Tibial nerve (tissue), 4 donors: ENCODE measurements around the gene SIRT6. TPM values are rescaled to one million over a fixed set of nuclear protein-coding genes. Genes with fewer than 3 reads are reported as not detected.

Experiments
- DNase-seq, 2 donors: peaks; one replicate each; pipeline ENCODE4 v3.0.0-alpha.2; 2019; ENCODE audit warnings: low spot score in 2 of 2
- H3K27ac ChIP-seq, 4 donors: fragments of 200-600 bp; sonication (generic) in 3 of 4; one replicate each; pipeline ENCODE4 v1.5.1; 2017 to 2019; ENCODE audit warnings: mild to moderate bottlenecking in 1 of 4
- H3K27me3 ChIP-seq, 2 donors: fragments of 200-600 bp; sonication (generic) in 1 of 2; one replicate each; pipeline versions ENCODE4 v1.5.1 to v1.6.0; 2017 to 2019
- H3K36me3 ChIP-seq, 3 donors: fragments of 200-600 bp; sonication (generic); one replicate each; pipeline ENCODE4 v1.5.1; 2018 to 2019
- H3K4me1 ChIP-seq, 4 donors: fragments of 200-600 bp; sonication (generic) in 3 of 4; one replicate each; pipeline ENCODE4 v1.5.1; 2017 to 2019
- H3K4me3 ChIP-seq, 4 donors: fragments of 200-600 bp; sonication (generic) in 3 of 4; one replicate each; pipeline ENCODE4 v1.5.1; 2017 to 2019; ENCODE audit warnings: mild to moderate bottlenecking in 1 of 4, moderate library complexity in 1 of 4
- H3K9me3 ChIP-seq, 4 donors: fragments of 200-600 bp; sonication (generic) in 3 of 4; one replicate each; pipeline ENCODE4 v1.5.1; 2017 to 2019
- EP300 ChIP-seq, 2 donors: sonication (generic); formaldehyde crosslinking; IDR thresholded peaks; one replicate each; pipeline ENCODE4 v1.6.1; 2017; ENCODE audit warnings: antibody characterized with exemption in 2 of 2, mild to moderate bottlenecking in 1 of 2
- POLR2A ChIP-seq, 2 donors: fragments of 450-650 bp; IDR thresholded peaks; one replicate each; pipeline ENCODE4 v1.6.1; 2017; ENCODE audit warnings: antibody characterized with exemption in 2 of 2, mild to moderate bottlenecking in 2 of 2, moderate library complexity in 2 of 2
- WGBS, 2 donors: methylation state at CpG; one replicate each; pipeline ENCODE4 v1.1.5; 2018; 5-methylcytosine and 5-hydroxymethylcytosine counted together
- total RNA-seq, 4 donors: library from RNA; depleted of rRNA; stranded (reverse); fragments of >200 nt; gene quantifications; one replicate each; pipeline ENCODE4 v1.1.0, GENCODE V29; 2016
- TF ChIP-seq, protein P1 (sequence below), 5 experiments: fragments of 200-600 bp in 3 of 5; fragments of 450-650 bp in 2 of 5; sonication (generic) in 3 of 5; IDR thresholded peaks; one replicate each; pipeline ENCODE4 v1.5.1; 2016 to 2019; ENCODE audit warnings: antibody characterized with exemption in 5 of 5, mild to moderate bottlenecking in 3 of 5, moderate library complexity in 2 of 5

SIRT6 gene
- total RNA-seq, 4 donors from 2014 or later: 17.7 to 41.4 (median 38.2) TPM

DNA sequence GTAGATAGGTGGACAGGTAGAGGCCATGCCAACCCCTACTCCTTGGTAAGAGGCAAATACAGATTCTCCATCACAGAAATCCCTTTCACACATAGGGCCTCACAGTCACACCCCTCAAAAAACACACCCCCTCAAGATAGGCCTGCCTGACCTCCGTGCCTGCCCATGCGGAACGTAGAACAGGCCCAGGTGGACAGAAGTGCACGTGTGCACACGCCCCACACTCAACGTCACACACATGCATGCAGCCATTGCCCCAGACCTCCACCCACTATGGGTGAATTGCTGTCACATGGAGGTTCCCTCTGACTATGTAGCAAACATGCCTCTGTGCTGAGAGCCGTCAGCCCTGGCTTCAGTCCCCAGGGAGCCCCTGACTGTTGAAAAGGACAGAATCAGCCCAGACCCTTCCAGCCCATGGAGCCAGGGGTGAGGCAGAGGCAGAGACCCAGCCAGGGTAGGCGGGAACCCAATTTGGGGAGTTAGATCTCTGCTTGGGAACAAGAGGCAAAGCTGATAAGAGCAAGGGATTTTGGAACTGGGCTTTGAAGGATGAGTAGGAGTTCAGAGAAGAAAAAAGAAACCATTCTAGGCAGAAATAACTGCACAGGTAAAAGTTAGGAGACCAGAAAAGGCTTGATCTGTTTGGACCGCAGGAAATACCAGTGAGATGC lies 3.2 kb upstream of the SIRT6 start:
- Histone ChIP-seq H3K9me3 (no peaks in the 10 kb centered on the region), H3K4me1 (peaks cover 0 to 27% (median 15%) of the 10 kb centered on the region in 4 donors), H3K27me3 (peaks cover 0 to 17% of the 10 kb centered on the region in 2 donors), H3K4me3 (no peak overlapping the region), H3K27ac (no peak overlapping the region), H3K36me3 (peaks cover 0 to 2% (median 0%) of the 10 kb centered on the region in 3 donors)
- DNase-seq: no peak
- 59 to 61% methylated on average over 8 to 9 of the region's 9 CpGs for WGBS, 2 donors
- no peak for TF ChIP-seq POLR2A (IDR thresholded peaks at IDR 0.05)
- TF ChIP-seq, protein P1, sequence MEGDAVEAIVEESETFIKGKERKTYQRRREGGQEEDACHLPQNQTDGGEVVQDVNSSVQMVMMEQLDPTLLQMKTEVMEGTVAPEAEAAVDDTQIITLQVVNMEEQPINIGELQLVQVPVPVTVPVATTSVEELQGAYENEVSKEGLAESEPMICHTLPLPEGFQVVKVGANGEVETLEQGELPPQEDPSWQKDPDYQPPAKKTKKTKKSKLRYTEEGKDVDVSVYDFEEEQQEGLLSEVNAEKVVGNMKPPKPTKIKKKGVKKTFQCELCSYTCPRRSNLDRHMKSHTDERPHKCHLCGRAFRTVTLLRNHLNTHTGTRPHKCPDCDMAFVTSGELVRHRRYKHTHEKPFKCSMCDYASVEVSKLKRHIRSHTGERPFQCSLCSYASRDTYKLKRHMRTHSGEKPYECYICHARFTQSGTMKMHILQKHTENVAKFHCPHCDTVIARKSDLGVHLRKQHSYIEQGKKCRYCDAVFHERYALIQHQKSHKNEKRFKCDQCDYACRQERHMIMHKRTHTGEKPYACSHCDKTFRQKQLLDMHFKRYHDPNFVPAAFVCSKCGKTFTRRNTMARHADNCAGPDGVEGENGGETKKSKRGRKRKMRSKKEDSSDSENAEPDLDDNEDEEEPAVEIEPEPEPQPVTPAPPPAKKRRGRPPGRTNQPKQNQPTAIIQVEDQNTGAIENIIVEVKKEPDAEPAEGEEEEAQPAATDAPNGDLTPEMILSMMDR (IDR thresholded peaks at IDR 0.05): no peak
- no peak for TF ChIP-seq EP300 (IDR thresholded peaks at IDR 0.05)

DNA sequence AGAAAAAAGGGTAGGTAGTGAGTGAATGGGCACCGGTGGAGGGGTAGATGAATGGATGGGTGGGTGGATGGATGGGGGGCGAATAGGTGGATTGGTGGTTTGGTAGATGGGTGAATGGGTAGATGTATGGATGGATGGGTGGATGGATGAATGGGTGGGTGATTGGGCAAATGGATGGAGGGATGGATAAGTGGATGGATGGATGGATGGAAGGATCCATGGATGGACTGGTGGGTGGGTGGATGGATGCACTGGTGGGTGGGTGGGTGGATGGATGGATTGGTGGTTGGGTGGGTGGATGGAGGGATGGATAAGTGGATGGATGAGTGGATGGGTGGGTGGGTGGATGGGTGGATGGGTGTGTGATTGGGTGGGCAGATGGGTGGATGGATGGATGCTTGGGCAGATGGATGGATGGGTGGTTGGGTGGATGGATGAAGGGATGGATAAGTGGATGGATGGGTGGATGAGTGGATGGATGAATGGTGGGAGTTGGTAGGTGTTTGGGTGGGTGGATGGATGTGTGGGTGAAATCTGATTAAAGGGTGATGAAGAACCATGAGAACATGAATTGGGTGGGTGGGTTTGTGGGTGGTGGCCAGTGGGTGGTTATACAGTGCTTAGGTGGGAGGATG lies 2.5 kb upstream of the SIRT6 start:
- Histone ChIP-seq H3K27me3 (peaks cover 0 to 17% of the 10 kb centered on the region in 2 donors), H3K27ac (no peak overlapping the region), H3K4me3 (no peak overlapping the region), H3K4me1 (peaks cover 0 to 30% (median 15%) of the 10 kb centered on the region in 4 donors), H3K36me3 (peaks cover 0 to 9% (median 0%) of the 10 kb centered on the region in 3 donors), H3K9me3 (no peaks in the 10 kb centered on the region)
- TF ChIP-seq EP300 (IDR thresholded peaks at IDR 0.05): no peak
- TF ChIP-seq POLR2A (IDR thresholded peaks at IDR 0.05): no peak
- TF ChIP-seq, protein P1 (IDR thresholded peaks at IDR 0.05): no peak
- DNase-seq: no peak
- 96 to 97% methylated on average over 2 of the region's 2 CpGs for WGBS, 2 donors

DNA sequence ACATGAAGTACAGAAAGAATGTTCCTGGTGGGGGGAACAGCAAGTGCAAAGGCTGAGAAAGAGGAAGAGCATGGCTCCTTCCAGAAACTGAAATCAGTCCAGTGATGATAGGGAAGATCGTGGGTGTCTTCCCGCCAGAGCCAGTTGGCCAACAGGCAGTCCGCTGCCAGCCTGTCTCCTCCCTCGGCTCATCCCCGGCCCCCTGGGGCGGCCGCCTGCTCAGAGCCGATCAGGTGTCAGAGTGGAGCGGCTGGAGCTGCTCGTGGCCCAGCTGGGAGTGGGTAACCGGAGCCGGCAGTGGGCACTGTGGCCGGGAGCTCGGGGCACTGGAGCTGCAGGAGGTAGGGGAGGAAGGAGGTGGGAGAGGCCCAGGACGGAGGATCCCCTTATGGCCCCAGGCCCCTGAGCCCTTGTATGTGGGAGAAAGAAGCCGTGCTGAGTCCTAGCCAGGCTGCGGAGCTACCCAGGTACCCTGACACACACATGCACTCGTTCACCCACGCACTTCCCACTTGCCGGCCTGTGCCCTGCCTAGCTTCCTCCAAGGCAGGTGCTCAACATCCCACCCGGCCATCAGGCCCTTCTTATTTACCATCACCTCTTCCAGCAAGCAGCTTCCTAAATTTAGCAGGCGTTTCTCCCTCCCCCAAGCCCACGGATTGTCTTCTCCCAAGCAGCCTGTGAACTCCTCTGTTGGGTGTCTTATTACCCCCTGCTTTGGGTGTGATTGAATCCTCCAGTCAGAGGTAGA lies 1.8 kb upstream of the SIRT6 start:
- TF ChIP-seq POLR2A (IDR thresholded peaks at IDR 0.05): no peak
- TF ChIP-seq, protein P1 (IDR thresholded peaks at IDR 0.05): no peak

DNA sequence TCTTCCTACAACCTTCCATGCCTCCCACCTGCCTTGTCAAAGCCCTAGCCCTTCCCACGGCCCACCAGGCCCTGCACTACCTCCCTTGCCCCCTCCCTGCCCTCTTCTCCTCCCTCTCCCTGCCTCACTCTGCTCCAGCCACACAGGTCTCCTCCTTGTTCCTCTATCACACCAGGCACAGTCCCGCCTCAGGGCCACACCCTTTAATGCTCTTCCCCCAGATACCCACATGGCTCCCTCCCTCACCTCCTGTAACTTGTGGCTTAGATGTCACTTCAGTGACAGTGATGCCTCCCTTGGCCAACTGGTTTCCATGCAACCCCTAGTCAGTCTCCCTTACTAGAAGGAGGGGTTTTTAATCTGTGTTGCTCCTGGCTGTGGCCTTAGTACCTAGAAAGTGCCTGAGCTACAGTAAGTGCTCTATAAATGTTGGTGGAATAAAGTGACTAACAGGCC lies 1.3 kb downstream of the SIRT6 start:
- Histone ChIP-seq H3K4me3 (peak overlapping the region in 2 of 4 donors; percentile 87 to 93), H3K4me1 (peaks cover 0 to 30% (median 15%) of the 10 kb centered on the region in 4 donors), H3K9me3 (no peaks in the 10 kb centered on the region), H3K27ac (peak overlapping the region in 1 of 4 donors; percentile 78), H3K27me3 (no peaks in the 10 kb centered on the region), H3K36me3 (peaks cover 0 to 47% (median 0%) of the 10 kb centered on the region in 3 donors)
- 70 to 77% methylated on average over 2 of the region's 2 CpGs for WGBS, 2 donors
- no peak for DNase-seq
- no peak for TF ChIP-seq POLR2A (IDR thresholded peaks at IDR 0.05)
- TF ChIP-seq EP300 (IDR thresholded peaks at IDR 0.05): no peak
- TF ChIP-seq, protein P1 (IDR thresholded peaks at IDR 0.05): no peak

More for the DNA sequence above, 1.8 kb upstream of the SIRT6 start:
- no peak overlapping the region for H3K27ac ChIP-seq
- H3K27me3 ChIP-seq: peaks cover 0 to 17% of the 10 kb centered on the region in 2 donors
- H3K36me3 ChIP-seq: peaks cover 0 to 16% (median 0%) of the 10 kb centered on the region in 3 donors
- no peak overlapping the region for H3K4me3 ChIP-seq
- WGBS, 2 donors: 30 to 39% methylated on average over 23 of the region's 23 CpGs
- no peaks in the 10 kb centered on the region for H3K9me3 ChIP-seq
- DNase-seq: no peak
- peaks cover 0 to 30% (median 15%) of the 10 kb centered on the region in 4 donors for H3K4me1 ChIP-seq
